OCI-LY1 (cell line): ENCODE data around the gene DUSP3.

ENCODE experiments used
- H2AFZ ChIP-seq: fragments of 200-600 bp; sonication (generic), shearing (Covaris generic); 2 replicates; pipeline ENCODE4 v1.6.0; 2014; ENCODE audit warnings: antibody characterized with exemption, mild to moderate bottlenecking, low read length
- H3F3A ChIP-seq: fragments of 200-600 bp; sonication (generic), shearing (Covaris generic); 2 replicates; pipeline ENCODE4 v1.6.0; 2014; ENCODE audit warnings: mild to moderate bottlenecking, antibody characterized with exemption, low read length, moderate library complexity; ENCODE audit not compliant: insufficient read depth
- H3K27ac ChIP-seq: fragments of 200-600 bp; sonication (generic); 2 replicates; pipeline ENCODE4 v1.5.1; 2014; ENCODE audit warnings: low read length, mixed run types, mild to moderate bottlenecking, low read depth; ENCODE audit not compliant: poor library complexity, severe bottlenecking
- H3K27me3 ChIP-seq: fragments of 200-600 bp; sonication (generic); 2 replicates; pipeline ENCODE4 v1.6.0; 2014; ENCODE audit warnings: antibody characterized with exemption, mild to moderate bottlenecking, low read length, moderate library complexity; ENCODE audit not compliant: insufficient read depth
- H3K36me3 ChIP-seq: fragments of 200-600 bp; sonication (generic); 2 replicates; pipeline ENCODE4 v1.6.1; 2014; ENCODE audit warnings: mild to moderate bottlenecking, antibody characterized with exemption, low read length, moderate library complexity, mixed read lengths; ENCODE audit not compliant: insufficient read depth
- H3K4me1 ChIP-seq: fragments of 200-600 bp; sonication (generic); 2 replicates; pipeline ENCODE4 v1.5.1; 2014; ENCODE audit warnings: mild to moderate bottlenecking, low read length, moderate library complexity; ENCODE audit not compliant: insufficient read depth, severe bottlenecking
- H3K4me2 ChIP-seq: fragments of 200-600 bp; sonication (generic), shearing (Covaris generic); 2 replicates; pipeline ENCODE4 v1.6.1; 2014; ENCODE audit warnings: low read length
- H3K4me3 ChIP-seq: fragments of 200-600 bp; sonication (generic); 2 replicates; pipeline ENCODE4 v1.5.1; 2014; ENCODE audit warnings: low read length, low read depth, mild to moderate bottlenecking, mixed read lengths; ENCODE audit not compliant: poor library complexity, severe bottlenecking
- H3K79me2 ChIP-seq: fragments of 200-600 bp; shearing (Covaris generic); 2 replicates; pipeline ENCODE4 v1.6.1; 2016; ENCODE audit warnings: mixed run types, low read length, mixed read lengths; ENCODE audit not compliant: insufficient read depth
- H3K9ac ChIP-seq: fragments of 200-600 bp; sonication (generic), shearing (Covaris generic); 2 replicates; pipeline ENCODE4 v1.6.1; 2014; ENCODE audit warnings: mild to moderate bottlenecking, low read length, mixed read lengths
- H3K9me2 ChIP-seq: fragments of 200-600 bp; sonication (generic), shearing (Covaris generic); 2 replicates; pipeline ENCODE4 v1.6.1; 2014; ENCODE audit warnings: low read depth, mild to moderate bottlenecking, low read length, mixed read lengths
- H3K9me3 ChIP-seq: fragments of 200-600 bp; shearing (Covaris generic); 2 replicates; pipeline ENCODE4 v1.6.1; 2014; ENCODE audit warnings: low read length, mixed read lengths
- H4K20me1 ChIP-seq: fragments of 200-600 bp; sonication (generic), shearing (Covaris generic); 2 replicates; pipeline ENCODE4 v1.6.0; 2016; ENCODE audit warnings: mild to moderate bottlenecking, low read length; ENCODE audit not compliant: insufficient read depth
- CTCF ChIP-seq: fragments of 200-600 bp; sonication (generic), shearing (Covaris generic); IDR thresholded peaks from 2 replicates; pipeline ENCODE4 v1.5.1; 2017; ENCODE audit warnings: mild to moderate bottlenecking, antibody characterized with exemption, low read length, moderate library complexity, mixed read lengths
- EZH2 ChIP-seq: fragments of 200-600 bp; sonication (generic), shearing (Covaris generic); IDR thresholded peaks from 2 replicates; pipeline ENCODE4 v1.8.0; 2017; ENCODE audit warnings: borderline replicate concordance, mixed run types, mild to moderate bottlenecking, antibody characterized with exemption, low read length, moderate library complexity, mixed read lengths

Gene DUSP3

GRCh38 chr17:43718544-43718943 is 60.2 kb downstream of the DUSP3 start:
- TF ChIP-seq CTCF (no peak), EZH2 (no peak)
- no peak overlapping the region for H3K9ac ChIP-seq
- no peak overlapping the region for H2AFZ ChIP-seq
- H3K27me3 ChIP-seq, result peaks cover 10% of the 10 kb centered on the region
- no peaks in the 10 kb centered on the region for H3K36me3 ChIP-seq
- no peaks in the 10 kb centered on the region for H3K9me2 ChIP-seq
- no peak overlapping the region for H3K4me2 ChIP-seq
- no peak overlapping the region for H3K4me3 ChIP-seq
- H4K20me1 ChIP-seq, result no peaks in the 10 kb centered on the region
- H3F3A ChIP-seq, result no peaks in the 10 kb centered on the region
- H3K4me1 ChIP-seq, result peaks cover 7% of the 10 kb centered on the region
- H3K79me2 ChIP-seq, result no peaks in the 10 kb centered on the region
- H3K27ac ChIP-seq, result no peak overlapping the region
- H3K9me3 ChIP-seq, result no peaks in the 10 kb centered on the region

- Histone ChIP-seq H3K27ac (no peak overlapping the region), H3K4me2 (no peak overlapping the region)
Measured at GRCh38 chr17:43717913-43718312, 60.9 kb downstream of the DUSP3 start.

More at GRCh38 chr17:43717913-43718312, 60.9 kb downstream of the DUSP3 start:
- Histone ChIP-seq H3K9ac (no peak overlapping the region), H3K27me3 (peaks cover 10% of the 10 kb centered on the region), H3K36me3 (no peaks in the 10 kb centered on the region), H3K9me3 (no peaks in the 10 kb centered on the region), H3K4me3 (no peak overlapping the region), H3K9me2 (no peaks in the 10 kb centered on the region), H2AFZ (no peak overlapping the region), H3F3A (no peaks in the 10 kb centered on the region), H3K79me2 (no peaks in the 10 kb centered on the region), H3K4me1 (peaks cover 7% of the 10 kb centered on the region), H4K20me1 (no peaks in the 10 kb centered on the region)
- TF ChIP-seq CTCF (no peak), EZH2 (no peak)
